HCT116 (cell line): Measurements from ENCODE around the gene CAT. TPM values are rescaled to one million over a fixed set of nuclear protein-coding genes. Genes with fewer than 3 reads are reported as not detected.

Experiments used
- ATAC-seq: fragments of 200-7000 bp; cut with Tn5 transposase; 2 replicates; pipeline ENCODE4 v1.9.1; 2020; ENCODE audit warnings: mild to moderate bottlenecking, moderate library complexity
- BruUV-seq: library from RNA; stranded (reverse); fragments of 400-500 nt; replicated peaks from 2 replicates; lab custom pipeline; 2021; lab: Mats Ljungman, UMichigan
- CTCF ChIA-PET: fragments of 300-600 bp; sonication (Branson Sonifier 250); formaldehyde crosslinking; loops from one replicate; lab custom pipeline; 2021; ENCODE audit warnings: antibody characterized with exemption; lab: Charles Lee
- POLR2A ChIA-PET: fragments of 300-600, 350-600 bp; sonication (Branson Sonifier 250); formaldehyde crosslinking; loops from one replicate; lab custom pipeline; 2021; ENCODE audit warnings: antibody characterized with exemption; lab: Charles Lee
- RAD21 ChIA-PET, 2 experiments: fragments of 300-600 bp; sonication (Branson Sonifier 250); formaldehyde crosslinking; loops; one replicate each; lab custom pipeline; 2023; ENCODE audit warnings: low total read pairs in 2 of 2; ENCODE audit not compliant: uncharacterized antibody in 2 of 2, unreplicated experiment in 2 of 2, low non-redundant PET in 1 of 2; lab: Charles Lee
- DNase-seq: peaks from one replicate; pipeline ENCODE4 v3.0.0-alpha.2; 2010; ENCODE audit warnings: low read depth, low spot score
- H2AFZ ChIP-seq: fragments of 200-600 bp; shearing (Covaris generic), sonication (generic); 2 replicates; pipeline ENCODE4 v1.6.1; 2017; ENCODE audit warnings: low read depth, mixed run types, mixed read lengths, antibody characterized with exemption, low read length; ENCODE audit not compliant: poor library complexity, severe bottlenecking
- H3K27ac ChIP-seq: 2 replicates; pipeline ENCODE4 v1.5.1; 2012; ENCODE audit warnings: low read depth, low read length
- H3K27me3 ChIP-seq: fragments of 200-600 bp; sonication (generic); 2 replicates; pipeline ENCODE4 v1.6.1; 2016; ENCODE audit warnings: mixed run types, low read length, mixed read lengths; ENCODE audit not compliant: insufficient read depth
- H3K36me3 ChIP-seq, 2 experiments: fragments of 200-500 bp in 1 of 2; fragments of 200-600 bp in 1 of 2; sonication (Bioruptor generic) in 1 of 2; sonication (generic) in 1 of 2; 2 replicates each; pipeline versions ENCODE4 v1.5.1 to v1.6.1; 2014 to 2016; ENCODE audit warnings: low read length in 2 of 2, inconsistent platforms in 1 of 2, mixed read lengths in 1 of 2, mixed run types in 1 of 2; ENCODE audit not compliant: insufficient read depth in 2 of 2, control insufficient read depth in 1 of 2
- H3K4me1 ChIP-seq, 2 experiments: fragments of 200-600 bp in 1 of 2; sonication (generic) in 1 of 2; 2 replicates each; pipeline versions ENCODE4 v1.5.1 to v1.6.1; 2012 to 2017; ENCODE audit warnings: low read length in 2 of 2, inconsistent platforms in 1 of 2, mild to moderate bottlenecking in 1 of 2, mixed read lengths in 1 of 2, mixed run types in 1 of 2, moderate library complexity in 1 of 2; ENCODE audit not compliant: insufficient read depth in 2 of 2, control insufficient read depth in 1 of 2
- H3K4me2 ChIP-seq: fragments of 200-600 bp; sonication (generic); 2 replicates; pipeline ENCODE4 v1.6.1; 2017; ENCODE audit warnings: mixed run types, low read length, mixed read lengths
- H3K4me3 ChIP-seq, 2 experiments: fragments of 200-600 bp in 1 of 2; sonication (generic) in 1 of 2; replicated peaks in 1 of 2; 2 replicates each; pipeline ENCODE4 v1.5.1; 2011 to 2016; ENCODE audit warnings: low read length in 2 of 2, control low read depth in 1 of 2, low read depth in 1 of 2, mild to moderate bottlenecking in 1 of 2, mixed read lengths in 1 of 2, mixed run types in 1 of 2
- H3K79me2 ChIP-seq: fragments of 200-600 bp; sonication (generic); 2 replicates; pipeline ENCODE4 v1.6.1; 2017; ENCODE audit warnings: mild to moderate bottlenecking, mixed run types, low read length, moderate library complexity, mixed read lengths; ENCODE audit not compliant: insufficient read depth
- H3K9ac ChIP-seq: fragments of 200-600 bp; sonication (generic); 2 replicates; pipeline ENCODE4 v1.6.1; 2016; ENCODE audit warnings: low read length, mixed read lengths
- H3K9me2 ChIP-seq: fragments of 200-600 bp; sonication (generic), shearing (Covaris generic); 2 replicates; pipeline ENCODE4 v1.6.1; 2017; ENCODE audit warnings: mixed run types, mild to moderate bottlenecking, moderate library complexity; ENCODE audit not compliant: insufficient read depth
- H3K9me3 ChIP-seq, 2 experiments: fragments of 200-500 bp in 1 of 2; fragments of 200-600 bp in 1 of 2; sonication (Bioruptor generic) in 1 of 2; sonication (generic) in 1 of 2; 2 replicates each; pipeline ENCODE4 v1.6.1; 2014 to 2017; ENCODE audit warnings: low read length in 2 of 2, mixed read lengths in 2 of 2, inconsistent platforms in 1 of 2, low read depth in 1 of 2, mild to moderate bottlenecking in 1 of 2, mixed run types in 1 of 2, moderate library complexity in 1 of 2; ENCODE audit not compliant: control insufficient read depth in 1 of 2, insufficient read depth in 1 of 2
- H4K20me1 ChIP-seq: fragments of 200-600 bp; sonication (generic), shearing (Covaris generic); 2 replicates; pipeline ENCODE4 v1.6.1; 2017; ENCODE audit warnings: mixed run types, mild to moderate bottlenecking, moderate library complexity; ENCODE audit not compliant: insufficient read depth
- CEBPB ChIP-seq: IDR thresholded peaks from 2 replicates; pipeline ENCODE4 v1.6.1; 2012; ENCODE audit warnings: low read depth
- EZH2phosphoT487 ChIP-seq: fragments of 200-600 bp; IDR thresholded peaks from 2 replicates; pipeline ENCODE4 v1.6.1; 2018; ENCODE audit warnings: antibody characterized with exemption, borderline replicate concordance
- FOSL1 ChIP-seq: IDR thresholded peaks from 2 replicates; pipeline ENCODE4 v1.6.1; 2012; ENCODE audit warnings: low read depth
- JUND ChIP-seq: IDR thresholded peaks from 2 replicates; pipeline ENCODE4 v1.6.1; 2012
- SP1 ChIP-seq: IDR thresholded peaks from 2 replicates; pipeline ENCODE4 v1.6.1; 2012; ENCODE audit warnings: low read depth
- SRF ChIP-seq: IDR thresholded peaks from 2 replicates; pipeline ENCODE4 v1.6.1; 2012; ENCODE audit warnings: low read depth
- ZBTB33 ChIP-seq: IDR thresholded peaks from 2 replicates; pipeline ENCODE4 v1.6.1; 2011; ENCODE audit warnings: mild to moderate bottlenecking, low read length, moderate library complexity; ENCODE audit not compliant: insufficient replicate concordance; ENCODE audit errors: extremely low read depth
- intact Hi-C: fragments of 100-400 bp; cut with micrococcal nuclease; formaldehyde crosslinking; loops from 2 replicates; pipeline ENCODE4 v1.10.0; 2022
- total RNA-seq: library from RNA; stranded (reverse); gene quantifications from one replicate; pipeline ENCODE4 v1.2.1, GENCODE V29; 2021; ENCODE audit not compliant: unreplicated experiment
- TF ChIP-seq, protein P1 (sequence below): IDR thresholded peaks from 2 replicates; pipeline ENCODE4 v1.6.1; 2012

Gene CAT
- total RNA-seq, 1 experiment from 2014 or later: 50.9 TPM

GRCh38 chr11:34499719-34500500, 61.2 kb downstream of the CAT start (continued):
- no peak for TF ChIP-seq EZH2phosphoT487
- no peak for TF ChIP-seq JUND
- TF ChIP-seq FOSL1: no peak
- TF ChIP-seq, protein P1, sequence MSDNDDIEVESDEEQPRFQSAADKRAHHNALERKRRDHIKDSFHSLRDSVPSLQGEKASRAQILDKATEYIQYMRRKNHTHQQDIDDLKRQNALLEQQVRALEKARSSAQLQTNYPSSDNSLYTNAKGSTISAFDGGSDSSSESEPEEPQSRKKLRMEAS: no peak
- no peak for TF ChIP-seq SRF

- Histone ChIP-seq H3K9me2 (no peaks in the 10 kb centered on the region), H3K4me1 (peaks cover 38 to 58% of the 10 kb centered on the region in 2 experiments), H3K4me2 (peak overlapping the region; percentile 33), H3K79me2 (no peaks in the 10 kb centered on the region), H3K36me3 (no peaks in the 10 kb centered on the region), H3K4me3 (no peak overlapping the region), H3K9me3 (no peaks in the 10 kb centered on the region), H3K27ac (no peak overlapping the region), H3K9ac (no peak overlapping the region), H4K20me1 (no peaks in the 10 kb centered on the region), H3K27me3 (no peaks in the 10 kb centered on the region), H2AFZ (peak overlapping the region; percentile 77)
- ChIA-PET CTCF (interaction anchor here (0.7 to 2.2 kb wide), 2 partner anchors 11 to 64 kb away, joined by 3 to 5 read pairs; partner anchors contain the start of gene ELF5), POLR2A (no interaction called here), RAD21 (no interaction called here)
- no TSS peak for BruUV-seq
- no peak for DNase-seq
- peak; percentile 47 for ATAC-seq
- TF ChIP-seq ZBTB33 (no peak), SP1 (no peak), CEBPB (peak; percentile 70)
- TF ChIP-seq, protein P1: 0 out of 2 replicates have a peak, but pooled peaks have one; percentile 29
- intact Hi-C loops: no loop called here
These were observed 62.8 kb downstream of the CAT start for GRCh38 chr11:34501500-34501899.
